Measurements from ENCODE around the gene C1orf167.

The C1orf167 gene

GRCh38 chr1:11746795-11747487, 15.1 kb upstream of the C1orf167 start:
- H3K27ac Mint-ChIP-seq: no peak overlapping the region

GRCh38 chr1:11748294-11749202, 13.4 kb upstream of the C1orf167 start:
- peak; percentile 8 for ATAC-seq
- peaks cover 4% of the 10 kb centered on the region for H3K36me3 Mint-ChIP-seq (ENCODE audit: low read depth)
- no peak overlapping the region for H3K4me3 Mint-ChIP-seq
- H3K9me3 Mint-ChIP-seq: no peaks in the 10 kb centered on the region
- H3K4me1 Mint-ChIP-seq: peaks cover 5% of the 10 kb centered on the region
- DNase-seq: no peak
- no peaks in the 10 kb centered on the region for H3K27me3 Mint-ChIP-seq
- H3K27ac Mint-ChIP-seq: no peak overlapping the region

More at GRCh38 chr1:11746795-11747487, 15.1 kb upstream of the C1orf167 start:
- H3K4me3 Mint-ChIP-seq: no peak overlapping the region
- H3K36me3 Mint-ChIP-seq (ENCODE audit: low read depth): peaks cover 4% of the 10 kb centered on the region
- peaks cover 11% of the 10 kb centered on the region for H3K4me1 Mint-ChIP-seq
- DNase-seq (no peak), ATAC-seq (no peak)
- no peaks in the 10 kb centered on the region for H3K9me3 Mint-ChIP-seq
- H3K27me3 Mint-ChIP-seq: no peaks in the 10 kb centered on the region

- Mint-ChIP-seq H3K9me3 (no peaks in the 10 kb centered on the region), H3K27me3 (no peaks in the 10 kb centered on the region), H3K36me3 (ENCODE audit: low read depth) (peaks cover 4% of the 10 kb centered on the region), H3K4me3 (no peak overlapping the region), H3K4me1 (peaks cover 5% of the 10 kb centered on the region), H3K27ac (no peak overlapping the region)
- peak; percentile 78 for ATAC-seq
- peak; percentile 59 for DNase-seq
Observed at GRCh38 chr1:11749203-11749689, 12.7 kb upstream of the C1orf167 start.

DNA sequence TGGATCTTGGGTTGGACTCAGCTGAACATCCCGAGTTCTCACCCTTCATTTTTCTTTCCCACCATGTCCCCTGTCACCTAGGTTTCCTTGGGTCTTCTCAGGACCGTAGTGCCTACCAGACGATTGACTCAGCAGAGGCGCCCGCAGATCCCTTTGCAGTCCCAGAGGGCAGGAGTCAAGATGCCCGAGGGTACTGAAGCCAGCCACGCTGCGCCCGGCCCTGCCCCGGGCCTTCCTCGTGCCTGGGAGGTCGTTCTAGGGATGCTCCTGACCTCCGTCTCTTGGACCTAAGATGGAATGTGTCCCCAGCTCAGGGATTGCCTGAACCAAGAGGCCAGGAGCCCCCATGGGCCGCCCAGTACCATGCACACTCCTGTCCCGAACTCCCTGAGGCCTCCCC, 12.0 kb upstream of the C1orf167 start:
- Mint-ChIP-seq H3K27ac (no peak overlapping the region), H3K4me3 (no peak overlapping the region), H3K4me1 (peaks cover 5% of the 10 kb centered on the region), H3K27me3 (no peaks in the 10 kb centered on the region), H3K36me3 (ENCODE audit: low read depth) (peaks cover 4% of the 10 kb centered on the region), H3K9me3 (no peaks in the 10 kb centered on the region)
- DNase-seq (no peak), ATAC-seq (no peak)

DNA sequence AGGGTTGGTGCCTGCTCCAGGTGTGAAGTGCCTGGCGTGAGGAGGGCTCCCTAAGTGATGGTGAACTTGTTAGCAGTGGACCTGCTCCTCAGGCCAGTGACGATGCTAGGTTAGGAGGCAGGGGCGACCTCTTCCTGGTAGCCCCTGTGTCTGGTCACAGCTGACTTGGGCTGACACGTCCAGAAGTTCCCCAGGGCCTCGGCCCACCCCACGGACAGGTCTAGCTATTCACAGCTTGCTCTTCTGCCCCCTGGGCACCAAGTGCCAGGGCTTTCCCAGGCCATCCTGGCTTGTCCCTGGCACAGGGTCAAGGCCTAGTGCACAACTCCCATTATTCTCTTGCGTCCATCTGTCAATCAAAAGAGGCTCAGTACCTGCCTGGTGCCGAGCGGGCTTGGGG, 10.9 kb upstream of the C1orf167 start:
- Mint-ChIP-seq H3K36me3 (ENCODE audit: low read depth) (peaks cover 4% of the 10 kb centered on the region), H3K4me1 (peaks cover 5% of the 10 kb centered on the region)

GRCh38 chr1:11752359-11753088, 9.5 kb upstream of the C1orf167 start:
- DNase-seq: no peak
- ATAC-seq: no peak
- no peaks in the 10 kb centered on the region for H3K9me3 Mint-ChIP-seq
- no peak overlapping the region for H3K4me3 Mint-ChIP-seq
- no peaks in the 10 kb centered on the region for H3K36me3 Mint-ChIP-seq (ENCODE audit: low read depth)
- no peaks in the 10 kb centered on the region for H3K27me3 Mint-ChIP-seq
- H3K27ac Mint-ChIP-seq: no peak overlapping the region
- peaks cover 5% of the 10 kb centered on the region for H3K4me1 Mint-ChIP-seq

More for the DNA sequence above, 10.9 kb upstream of the C1orf167 start:
- Mint-ChIP-seq H3K27ac (no peak overlapping the region), H3K9me3 (no peaks in the 10 kb centered on the region), H3K27me3 (no peaks in the 10 kb centered on the region), H3K4me3 (no peak overlapping the region)
- no peak for ATAC-seq
- no peak for DNase-seq

DNA sequence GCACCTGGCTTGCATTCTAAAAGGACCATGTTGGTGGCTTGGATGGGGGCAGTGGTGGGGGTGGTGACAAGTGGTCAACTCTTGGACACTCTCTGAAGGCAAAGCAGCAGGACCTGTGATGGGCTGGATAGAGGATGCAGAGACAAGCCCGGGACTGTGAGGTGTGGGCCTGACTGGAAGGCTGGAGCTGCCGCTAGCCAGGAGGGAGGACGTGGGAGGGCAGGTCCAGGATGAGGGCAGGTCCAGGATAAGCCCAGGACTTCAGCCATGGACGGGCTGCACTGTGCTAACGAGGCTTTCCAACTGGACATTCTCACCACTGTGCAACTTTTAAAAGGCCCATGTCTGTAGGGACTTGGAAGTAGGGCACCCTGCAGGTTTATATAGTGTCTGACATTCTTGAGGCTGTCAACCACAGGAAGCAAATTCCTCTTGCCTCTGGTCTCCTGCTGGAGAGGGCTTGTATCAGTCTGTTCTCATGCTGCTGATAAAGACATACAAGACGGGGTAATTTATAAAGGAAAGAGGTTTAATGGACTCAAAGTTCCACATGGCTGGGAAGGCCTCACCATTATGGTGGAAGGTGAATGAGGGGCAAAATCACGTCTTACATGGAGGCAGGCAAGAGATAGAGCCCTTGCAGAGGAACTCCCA, 8.3 kb upstream of the C1orf167 start:
- H3K4me1 Mint-ChIP-seq: peaks cover 5% of the 10 kb centered on the region
- H3K27me3 Mint-ChIP-seq: no peaks in the 10 kb centered on the region
- ATAC-seq (no peak), DNase-seq (no peak)
- H3K36me3 Mint-ChIP-seq (ENCODE audit: low read depth): no peaks in the 10 kb centered on the region
- H3K9me3 Mint-ChIP-seq: no peaks in the 10 kb centered on the region
- H3K4me3 Mint-ChIP-seq: no peak overlapping the region
- no peak overlapping the region for H3K27ac Mint-ChIP-seq

GRCh38 chr1:11757047-11757446, 4.9 kb upstream of the C1orf167 start:
- Mint-ChIP-seq H3K4me3 (no peak overlapping the region), H3K27me3 (peaks cover 11% of the 10 kb centered on the region), H3K4me1 (no peaks in the 10 kb centered on the region), H3K36me3 (ENCODE audit: low read depth) (no peaks in the 10 kb centered on the region), H3K9me3 (no peaks in the 10 kb centered on the region), H3K27ac (no peak overlapping the region)
- DNase-seq (no peak), ATAC-seq (no peak)

GRCh38 chr1:11759791-11760190, 2.2 kb upstream of the C1orf167 start:
- H3K36me3 Mint-ChIP-seq (ENCODE audit: low read depth): no peaks in the 10 kb centered on the region
- DNase-seq (no peak), ATAC-seq (no peak)
- no peaks in the 10 kb centered on the region for H3K4me1 Mint-ChIP-seq
- no peaks in the 10 kb centered on the region for H3K9me3 Mint-ChIP-seq
- H3K27ac Mint-ChIP-seq: no peak overlapping the region
- H3K4me3 Mint-ChIP-seq: no peak overlapping the region
- peaks cover 26% of the 10 kb centered on the region for H3K27me3 Mint-ChIP-seq

- H3K9me3 Mint-ChIP-seq: no peaks in the 10 kb centered on the region
- no peaks in the 10 kb centered on the region for H3K36me3 Mint-ChIP-seq (ENCODE audit: low read depth)
- ATAC-seq (no peak), DNase-seq (no peak)
- H3K4me3 Mint-ChIP-seq: no peak overlapping the region
- no peak overlapping the region for H3K27ac Mint-ChIP-seq
- H3K4me1 Mint-ChIP-seq: no peaks in the 10 kb centered on the region
- H3K27me3 Mint-ChIP-seq: peaks cover 26% of the 10 kb centered on the region
Observed at GRCh38 chr1:11761285-11761684, 708 bp upstream of the C1orf167 start.

DNA sequence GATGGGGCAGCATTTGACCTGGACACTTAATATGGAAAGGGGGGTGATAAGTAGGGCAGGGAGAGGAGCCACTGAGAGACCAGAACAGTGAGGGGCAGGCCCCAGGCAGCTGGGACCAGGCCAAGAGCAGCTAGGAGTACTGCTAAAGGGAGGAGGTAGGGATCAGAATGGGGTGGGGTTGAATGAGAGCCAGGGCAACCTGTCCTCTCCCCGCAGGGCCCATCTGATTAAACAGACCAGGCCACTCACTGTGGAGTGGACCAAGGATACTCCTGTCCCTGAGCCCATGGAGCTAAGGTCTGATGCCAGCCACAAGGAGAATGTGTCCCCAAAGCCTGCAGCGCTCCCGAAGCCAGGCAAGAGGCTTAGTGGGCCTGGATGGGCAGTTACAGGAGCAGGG, 2.1 kb downstream of the C1orf167 start:
- Mint-ChIP-seq H3K4me3 (no peak overlapping the region), H3K27me3 (peaks cover 26% of the 10 kb centered on the region), H3K36me3 (ENCODE audit: low read depth) (no peaks in the 10 kb centered on the region), H3K27ac (no peak overlapping the region), H3K9me3 (no peaks in the 10 kb centered on the region), H3K4me1 (no peaks in the 10 kb centered on the region)
- ATAC-seq (no peak), DNase-seq (no peak)

- Mint-ChIP-seq H3K4me3 (no peak overlapping the region), H3K36me3 (ENCODE audit: low read depth) (no peaks in the 10 kb centered on the region), H3K4me1 (no peaks in the 10 kb centered on the region), H3K27me3 (peaks cover 26% of the 10 kb centered on the region), H3K9me3 (no peaks in the 10 kb centered on the region), H3K27ac (no peak overlapping the region)
- ATAC-seq (no peak), DNase-seq (no peak)
Observed at GRCh38 chr1:11764519-11764918, 2.5 kb downstream of the C1orf167 start.

GRCh38 chr1:11765661-11766428, 3.9 kb downstream of the C1orf167 start:
- no peaks in the 10 kb centered on the region for H3K9me3 Mint-ChIP-seq
- no peaks in the 10 kb centered on the region for H3K4me1 Mint-ChIP-seq
- ATAC-seq (no peak), DNase-seq (no peak)
- peaks cover 21% of the 10 kb centered on the region for H3K27me3 Mint-ChIP-seq
- no peaks in the 10 kb centered on the region for H3K36me3 Mint-ChIP-seq (ENCODE audit: low read depth)
- H3K27ac Mint-ChIP-seq: no peak overlapping the region
- H3K4me3 Mint-ChIP-seq: no peak overlapping the region

DNA sequence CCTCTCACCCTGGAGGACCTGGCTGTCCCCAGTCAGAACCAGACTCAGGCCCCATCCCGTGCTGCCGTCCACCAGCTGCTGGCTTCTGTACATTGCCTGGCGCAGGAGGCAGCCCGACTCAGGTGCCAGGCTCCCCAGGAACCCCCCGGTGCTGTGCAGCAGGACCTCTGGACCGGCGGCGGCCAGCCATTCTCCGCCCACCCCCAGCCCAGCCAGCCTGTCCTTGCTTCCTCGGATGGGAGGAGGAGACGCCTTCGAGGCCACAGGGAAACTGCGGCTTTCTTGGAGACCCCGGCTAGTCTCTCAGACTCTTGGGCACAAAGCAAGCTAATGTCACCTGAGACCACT, 4.4 kb downstream of the C1orf167 start:
- H3K4me3 Mint-ChIP-seq: no peak overlapping the region
- peaks cover 17% of the 10 kb centered on the region for H3K27me3 Mint-ChIP-seq
- ATAC-seq: no peak
- no peaks in the 10 kb centered on the region for H3K36me3 Mint-ChIP-seq (ENCODE audit: low read depth)
- H3K4me1 Mint-ChIP-seq: no peaks in the 10 kb centered on the region
- no peak for DNase-seq
- H3K9me3 Mint-ChIP-seq: no peaks in the 10 kb centered on the region
- no peak overlapping the region for H3K27ac Mint-ChIP-seq

Data from activated naive CD8-positive, alpha-beta T cell treated with anti-CD3 and anti-CD28 coated beads, Interleukin-2, amount 50 U/mL, for 24 hours (primary cell).